ENCODE data around the gene API5.

The API5 gene

GRCh38 chr11:43311791-43312607 is at the start of gene API5:
Gene API5 (plus strand): TSS chr11:43311996. CDS start chr11:43312128, 132 bp downstream.
- peak; percentile 85 for DNase-seq (ENCODE audit: low spot score)
- TF ChIP-seq CTCF (IDR thresholded peaks at IDR 0.05; ENCODE audit: extremely low read depth, missing control alignments), result peak; percentile 69

- DNase-seq (ENCODE audit: low spot score), result no peak
- TF ChIP-seq CTCF (IDR thresholded peaks at IDR 0.05; ENCODE audit: extremely low read depth, missing control alignments), result no peak
Observed at GRCh38 chr11:43267856-43268580, 43.8 kb upstream of the API5 start.

GRCh38 chr11:43268786-43269185 is 43.0 kb upstream of the API5 start:
- DNase-seq (ENCODE audit: low spot score), result no peak
- no peak for TF ChIP-seq CTCF (IDR thresholded peaks at IDR 0.05; ENCODE audit: extremely low read depth, missing control alignments)

- no peak for DNase-seq (ENCODE audit: low spot score)
- TF ChIP-seq CTCF (IDR thresholded peaks at IDR 0.05; ENCODE audit: extremely low read depth, missing control alignments), result no peak
Observed at GRCh38 chr11:43269254-43269918, 42.4 kb upstream of the API5 start.

GRCh38 chr11:43270468-43270867 is 41.3 kb upstream of the API5 start:
- no peak for TF ChIP-seq CTCF (IDR thresholded peaks at IDR 0.05; ENCODE audit: extremely low read depth, missing control alignments)
- no peak for DNase-seq (ENCODE audit: low spot score)

- peak; percentile 27 for DNase-seq (ENCODE audit: low spot score)
Observed at GRCh38 chr11:43278193-43278956, 33.4 kb upstream of the API5 start.

More at GRCh38 chr11:43278193-43278956, 33.4 kb upstream of the API5 start:
- peak; percentile 22 for TF ChIP-seq CTCF (IDR thresholded peaks at IDR 0.05; ENCODE audit: extremely low read depth, missing control alignments)

Measured in GM20000 (cell line).